C4-2B (cell line): Measurements from ENCODE around the gene PLOD2.

Experiments
- H3K27ac ChIP-seq: fragments of 450-650 bp; 2 replicates; pipeline ENCODE4 v1.5.1; 2017
- ZFX ChIP-seq: fragments of 450-650 bp; IDR thresholded peaks from 2 replicates; pipeline ENCODE4 v1.6.1; 2017
- TF ChIP-seq, protein P1 (sequence below): fragments of 450-650 bp; conservative IDR thresholded peaks from 2 replicates; pipeline ENCODE4 v1.5.1; 2017; ENCODE audit warnings: mild to moderate bottlenecking

Gene PLOD2

DNA sequence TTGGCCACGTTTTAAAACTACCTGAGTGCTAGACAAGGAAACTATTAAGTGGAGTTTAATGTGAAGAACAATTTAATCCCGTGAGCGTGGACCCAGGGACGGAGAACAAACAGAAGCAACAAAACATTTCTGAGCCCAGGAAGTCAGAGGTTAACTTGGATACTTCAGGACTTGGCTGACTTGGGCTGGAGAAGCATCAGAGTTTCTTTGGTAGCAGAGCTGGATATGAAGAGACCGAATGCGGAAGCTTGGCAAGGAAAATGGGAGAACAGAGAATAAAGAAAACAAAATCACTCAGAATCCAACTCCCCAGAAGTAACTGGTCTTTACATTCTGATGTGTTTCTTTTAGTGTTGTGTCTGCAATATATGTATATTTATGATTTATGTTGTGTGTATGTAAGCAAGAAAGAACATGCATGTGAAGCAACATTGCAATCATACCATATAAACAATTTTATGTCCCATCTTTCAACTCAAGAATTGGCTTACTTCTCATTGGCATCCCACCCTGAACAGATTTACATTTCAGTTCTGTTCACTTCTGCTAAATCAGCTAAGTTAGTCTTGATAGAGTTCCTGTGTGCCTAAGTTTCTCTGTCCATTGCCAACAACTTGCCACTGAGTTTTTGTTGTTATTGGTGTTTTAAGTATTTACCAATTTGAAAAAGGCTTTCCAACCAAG, 17.2 kb upstream of the PLOD2 start:
- no peak overlapping the region for H3K27ac ChIP-seq
- TF ChIP-seq, protein P1, sequence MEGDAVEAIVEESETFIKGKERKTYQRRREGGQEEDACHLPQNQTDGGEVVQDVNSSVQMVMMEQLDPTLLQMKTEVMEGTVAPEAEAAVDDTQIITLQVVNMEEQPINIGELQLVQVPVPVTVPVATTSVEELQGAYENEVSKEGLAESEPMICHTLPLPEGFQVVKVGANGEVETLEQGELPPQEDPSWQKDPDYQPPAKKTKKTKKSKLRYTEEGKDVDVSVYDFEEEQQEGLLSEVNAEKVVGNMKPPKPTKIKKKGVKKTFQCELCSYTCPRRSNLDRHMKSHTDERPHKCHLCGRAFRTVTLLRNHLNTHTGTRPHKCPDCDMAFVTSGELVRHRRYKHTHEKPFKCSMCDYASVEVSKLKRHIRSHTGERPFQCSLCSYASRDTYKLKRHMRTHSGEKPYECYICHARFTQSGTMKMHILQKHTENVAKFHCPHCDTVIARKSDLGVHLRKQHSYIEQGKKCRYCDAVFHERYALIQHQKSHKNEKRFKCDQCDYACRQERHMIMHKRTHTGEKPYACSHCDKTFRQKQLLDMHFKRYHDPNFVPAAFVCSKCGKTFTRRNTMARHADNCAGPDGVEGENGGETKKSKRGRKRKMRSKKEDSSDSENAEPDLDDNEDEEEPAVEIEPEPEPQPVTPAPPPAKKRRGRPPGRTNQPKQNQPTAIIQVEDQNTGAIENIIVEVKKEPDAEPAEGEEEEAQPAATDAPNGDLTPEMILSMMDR, result no peak
- no peak for TF ChIP-seq ZFX

DNA sequence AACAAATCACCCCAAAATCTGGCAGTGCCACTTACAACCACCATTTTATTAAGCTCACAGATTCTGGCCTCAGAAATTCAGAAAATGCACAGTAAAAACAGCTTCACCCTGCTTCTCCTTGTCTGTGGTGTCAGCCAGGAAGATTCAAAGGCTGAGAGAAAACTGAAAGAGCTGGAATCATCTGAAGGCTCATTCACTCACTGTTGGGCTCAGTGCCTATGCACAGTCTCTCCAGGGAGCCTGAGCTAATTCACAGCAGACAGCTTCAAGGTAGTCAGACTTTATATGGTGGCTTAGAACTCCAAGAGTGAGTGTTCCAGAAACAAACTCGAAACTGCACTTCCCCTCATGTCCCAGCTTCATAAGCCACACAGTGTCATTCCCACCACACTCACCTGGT, 16.5 kb upstream of the PLOD2 start:
- no peak for TF ChIP-seq ZFX
- TF ChIP-seq, protein P1, result no peak
- no peak overlapping the region for H3K27ac ChIP-seq

DNA sequence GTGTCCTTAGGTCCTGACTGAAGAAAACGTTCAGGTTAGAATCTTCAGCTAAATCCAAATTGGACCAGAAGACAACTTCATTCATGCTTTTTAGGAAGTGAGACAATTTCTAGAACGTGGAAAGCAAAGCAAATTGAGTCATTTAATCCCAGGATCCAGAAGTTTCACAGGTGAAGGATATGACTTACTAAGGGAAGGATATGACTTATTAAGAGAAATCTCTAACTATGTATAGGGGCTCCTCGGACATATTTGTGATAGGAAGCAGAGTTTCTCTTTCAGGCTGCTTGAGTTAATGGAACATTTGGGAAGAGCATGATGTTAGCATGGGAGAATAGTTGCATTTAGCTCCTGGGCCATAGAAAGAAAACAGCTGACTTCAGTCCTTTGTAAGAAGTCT, 16.1 kb upstream of the PLOD2 start:
- TF ChIP-seq ZFX, result no peak
- TF ChIP-seq, protein P1, result no peak
- no peak overlapping the region for H3K27ac ChIP-seq

DNA sequence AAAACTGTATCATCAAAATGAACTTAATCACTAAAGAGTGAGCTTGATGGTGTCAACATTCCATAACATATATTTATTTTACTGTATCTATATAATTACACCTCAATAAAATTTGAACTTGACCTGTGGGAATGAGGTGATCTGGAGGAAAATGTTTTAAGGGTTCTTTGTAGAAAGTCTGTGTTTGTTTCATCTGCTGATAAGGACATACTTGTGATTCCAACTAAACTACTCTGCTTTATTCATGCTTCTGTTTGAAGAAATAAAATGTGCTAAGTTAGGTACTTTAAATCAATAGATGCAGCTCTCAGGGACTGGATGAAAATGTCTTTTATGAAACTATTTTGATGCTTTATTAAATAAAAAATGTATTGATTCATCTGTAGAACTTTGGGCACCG, 11.6 kb upstream of the PLOD2 start:
- no peak for TF ChIP-seq ZFX
- TF ChIP-seq, protein P1, result no peak
- no peak overlapping the region for H3K27ac ChIP-seq

DNA sequence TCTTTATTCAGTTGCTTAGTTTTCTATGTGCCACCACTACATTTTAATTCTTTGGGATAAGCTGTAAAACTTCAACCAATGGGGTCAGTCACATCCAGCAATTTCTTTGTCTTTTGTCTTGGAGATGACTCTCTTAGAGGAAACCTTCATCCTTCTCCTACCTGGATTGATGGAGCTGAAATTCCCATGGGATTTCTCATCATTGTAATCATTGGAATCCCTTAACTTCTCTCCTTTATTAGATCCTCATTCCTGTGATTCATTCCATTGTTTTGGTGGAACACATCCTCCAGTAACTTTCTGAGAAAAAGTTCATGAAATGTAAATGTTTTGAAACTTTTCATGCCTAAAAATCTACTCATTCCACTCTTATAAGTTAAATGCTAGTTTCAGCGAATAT, 9.6 kb upstream of the PLOD2 start:
- H3K27ac ChIP-seq, result no peak overlapping the region
- TF ChIP-seq, protein P1, result no peak
- TF ChIP-seq ZFX, result no peak

DNA sequence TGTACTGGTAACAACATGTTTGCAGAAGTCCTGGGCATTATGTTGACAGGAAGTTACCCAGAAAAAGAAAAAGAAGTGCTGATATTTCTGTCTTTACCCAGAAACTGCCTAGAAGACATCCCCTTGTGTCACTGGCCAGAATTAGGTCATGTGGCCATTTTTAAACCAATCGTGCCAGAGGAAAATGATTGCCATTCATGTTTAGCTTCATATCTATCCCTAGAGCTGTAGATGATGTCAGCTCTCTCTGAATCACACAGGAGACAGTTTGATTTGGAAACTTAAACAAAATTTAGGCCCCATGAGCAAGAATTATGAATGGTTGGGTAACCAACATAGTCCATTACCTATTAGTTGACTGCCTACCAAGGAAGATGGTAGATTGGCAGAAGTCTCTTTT, 8.9 kb upstream of the PLOD2 start:
- H3K27ac ChIP-seq, result no peak overlapping the region

GRCh38 chr3:146166826-146167225, 5.8 kb upstream of the PLOD2 start:
- TF ChIP-seq, protein P1, result no peak
- TF ChIP-seq ZFX, result no peak
- no peak overlapping the region for H3K27ac ChIP-seq

More for the DNA sequence above, 8.9 kb upstream of the PLOD2 start:
- TF ChIP-seq ZFX, result no peak
- TF ChIP-seq, protein P1, result no peak
